NT2/D1 (cell line): Measurements from ENCODE around the gene A2M.

Source experiments
- YY1 ChIP-seq: IDR thresholded peaks from 2 replicates; pipeline ENCODE4 v1.6.1; 2011; ENCODE audit not compliant: insufficient read length, insufficient read depth
- ZNF274 ChIP-seq: IDR thresholded peaks from 2 replicates; pipeline ENCODE4 v1.6.1; 2011; ENCODE audit warnings: mild to moderate bottlenecking, low read depth, low read length

DNA sequence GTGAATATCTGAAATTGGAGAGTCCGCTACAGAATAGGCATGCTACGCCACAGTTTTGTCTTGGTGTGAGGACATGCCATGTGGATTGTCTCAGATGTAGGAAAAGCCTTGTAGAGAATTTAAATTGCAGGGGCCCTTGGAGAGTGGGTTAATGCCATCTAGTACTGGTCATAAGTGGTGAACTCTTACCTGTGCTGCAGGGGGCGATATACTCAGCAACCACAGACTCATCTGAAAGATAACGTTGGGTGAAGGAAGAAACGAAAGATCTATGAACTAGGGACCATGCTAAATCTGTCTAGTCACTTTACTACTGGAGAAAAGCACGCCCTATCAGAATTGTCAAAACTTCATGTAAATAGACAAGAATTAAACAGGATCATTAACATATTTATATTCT, 33.7 kb upstream of the A2M start:
- no peak for TF ChIP-seq ZNF274
- TF ChIP-seq YY1 = no peak
